ENCODE results near the gene UTF1.

Gene UTF1

DNA sequence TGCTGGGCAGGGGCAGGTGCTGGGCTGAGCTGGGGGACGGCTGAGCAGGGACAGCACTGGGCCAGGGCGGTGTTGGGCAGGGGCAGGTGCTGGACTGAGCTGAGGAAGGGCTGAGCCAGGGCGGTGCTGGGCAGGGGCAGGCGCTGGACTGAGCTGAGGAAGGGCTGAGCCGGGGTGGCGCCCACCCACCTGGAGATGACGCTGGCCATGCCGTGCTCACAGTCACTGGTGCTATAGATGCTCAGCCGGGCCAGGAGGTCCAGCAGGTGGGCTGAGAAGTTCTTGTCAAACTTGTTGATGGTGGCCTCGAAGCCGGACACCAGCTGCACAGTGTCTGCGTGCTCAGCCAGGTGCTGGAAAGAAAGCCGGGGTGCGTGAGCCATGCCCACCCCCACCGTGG is 51.1 kb downstream of the UTF1 start:
- no peak for DNase-seq
